HEK293T (cell line): ENCODE data around the gene SLC11A1.

Source experiments
- CTCF ChIA-PET: fragments of 350-600 bp; formaldehyde crosslinking; extraction: SDS; loops from one replicate; lab custom pipeline; 2021; ENCODE audit warnings: antibody characterized with exemption, inconsistent platforms; lab: Yijun Ruan, JAX
- POLR2A ChIA-PET: fragments of 350-600 bp; formaldehyde crosslinking; extraction: SDS; loops from one replicate; lab custom pipeline; 2020; ENCODE audit warnings: antibody characterized with exemption, inconsistent platforms; lab: Yijun Ruan, JAX
- DNase-seq: peaks from one replicate; pipeline ENCODE4 v3.0.0; 2012; ENCODE audit warnings: mixed read lengths; ENCODE audit errors: extremely low spot score
- ARNT ChIP-seq: fragments of 450-650 bp; IDR thresholded peaks from 2 replicates; pipeline ENCODE4 v1.6.1; 2017; ENCODE audit warnings: mild to moderate bottlenecking
- BHLHE40 ChIP-seq: fragments of 450-650 bp; IDR thresholded peaks from 2 replicates; pipeline ENCODE4 v1.6.1; 2016; ENCODE audit warnings: mild to moderate bottlenecking, moderate library complexity, borderline replicate concordance
- CTBP1 ChIP-seq: fragments of 450-650 bp; IDR thresholded peaks from 2 replicates; pipeline ENCODE4 v1.6.1; 2016; ENCODE audit warnings: borderline replicate concordance
- ELF4 ChIP-seq: fragments of 450-650 bp; IDR thresholded peaks from 2 replicates; pipeline ENCODE4 v1.6.1; 2017; ENCODE audit warnings: antibody characterized with exemption
- FOXA1 ChIP-seq: fragments of 450-650 bp; IDR thresholded peaks from 2 replicates; pipeline ENCODE4 v1.6.1; 2016; ENCODE audit warnings: mild to moderate bottlenecking
- FOXK2 ChIP-seq: fragments of 450-650 bp; IDR thresholded peaks from 2 replicates; pipeline ENCODE4 v1.6.1; 2016; ENCODE audit warnings: mild to moderate bottlenecking
- FOXM1 ChIP-seq: fragments of 450-650 bp; IDR thresholded peaks from 2 replicates; pipeline ENCODE4 v1.6.1; 2017; ENCODE audit warnings: mild to moderate bottlenecking, borderline replicate concordance
- HDGF ChIP-seq: fragments of 450-650 bp; IDR thresholded peaks from 2 replicates; pipeline ENCODE4 v1.6.1; 2017; ENCODE audit warnings: antibody characterized with exemption, borderline replicate concordance
- L3MBTL2 ChIP-seq: fragments of 450-650 bp; conservative IDR thresholded peaks from 2 replicates; pipeline ENCODE4 v1.6.1; 2016; ENCODE audit warnings: mild to moderate bottlenecking
- LEF1 ChIP-seq: fragments of 450-650 bp; IDR thresholded peaks from 2 replicates; pipeline ENCODE4 v1.6.1; 2017; ENCODE audit warnings: mild to moderate bottlenecking, borderline replicate concordance
- NFRKB ChIP-seq: fragments of 450-650 bp; IDR thresholded peaks from 2 replicates; pipeline ENCODE4 v1.6.1; 2016; ENCODE audit warnings: mild to moderate bottlenecking, moderate library complexity
- SP1 ChIP-seq: fragments of 450-650 bp; IDR thresholded peaks from 2 replicates; pipeline ENCODE4 v1.6.1; 2017
- SUZ12 ChIP-seq: fragments of 450-650 bp; IDR thresholded peaks from 2 replicates; pipeline ENCODE4 v1.6.1; 2016; ENCODE audit warnings: mild to moderate bottlenecking
- TARDBP ChIP-seq: fragments of 450-650 bp; IDR thresholded peaks from 2 replicates; pipeline ENCODE4 v1.6.1; 2016
- ZNF384 ChIP-seq: fragments of 450-650 bp; IDR thresholded peaks from 2 replicates; pipeline ENCODE4 v1.6.1; 2016
- TF ChIP-seq, protein P1 (sequence below): fragments of 450-650 bp; IDR thresholded peaks from 2 replicates; pipeline ENCODE4 v1.6.1; 2016

SLC11A1 gene

DNA sequence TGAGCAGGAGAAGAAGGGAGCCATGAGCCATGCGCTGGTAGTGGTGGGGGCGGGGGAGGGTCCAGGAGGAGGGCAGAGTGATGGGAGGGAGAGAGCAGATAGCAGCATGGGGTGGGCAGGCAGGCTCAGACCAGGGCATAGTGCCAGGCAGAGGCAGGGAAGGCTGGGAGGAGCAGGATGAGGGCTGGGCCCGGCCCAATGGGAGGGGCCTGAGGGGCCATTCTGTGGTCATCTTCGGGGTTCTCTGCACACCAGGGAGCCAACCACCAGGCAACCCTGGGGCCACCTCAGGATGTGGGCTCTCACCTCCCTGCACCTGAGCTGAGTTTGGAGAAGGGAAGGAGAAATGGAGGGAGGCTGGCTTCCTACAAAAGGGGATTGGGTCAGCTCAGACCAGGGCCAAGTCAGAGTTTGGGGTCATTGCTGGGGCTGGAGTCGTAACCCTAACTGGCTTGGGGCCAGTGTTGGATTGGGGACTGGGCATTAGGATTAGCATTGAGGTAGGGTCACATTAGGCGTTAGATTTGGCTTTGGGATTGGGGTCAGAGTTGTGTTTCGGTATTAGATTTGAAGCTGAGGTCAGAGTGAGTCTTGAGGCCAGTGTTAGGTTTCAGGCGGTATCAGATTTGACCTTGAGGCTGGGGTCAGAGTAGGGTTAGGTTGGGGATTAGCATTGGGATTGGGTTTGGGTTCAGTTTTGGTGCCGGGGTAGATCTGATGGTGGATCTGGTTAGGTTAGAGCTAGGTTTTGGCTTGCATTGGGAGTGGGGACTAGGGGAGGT is 48.0 kb downstream of the SLC11A1 start:
- TF ChIP-seq, protein P1, sequence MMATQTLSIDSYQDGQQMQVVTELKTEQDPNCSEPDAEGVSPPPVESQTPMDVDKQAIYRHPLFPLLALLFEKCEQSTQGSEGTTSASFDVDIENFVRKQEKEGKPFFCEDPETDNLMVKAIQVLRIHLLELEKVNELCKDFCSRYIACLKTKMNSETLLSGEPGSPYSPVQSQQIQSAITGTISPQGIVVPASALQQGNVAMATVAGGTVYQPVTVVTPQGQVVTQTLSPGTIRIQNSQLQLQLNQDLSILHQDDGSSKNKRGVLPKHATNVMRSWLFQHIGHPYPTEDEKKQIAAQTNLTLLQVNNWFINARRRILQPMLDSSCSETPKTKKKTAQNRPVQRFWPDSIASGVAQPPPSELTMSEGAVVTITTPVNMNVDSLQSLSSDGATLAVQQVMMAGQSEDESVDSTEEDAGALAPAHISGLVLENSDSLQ, result no peak
- TF ChIP-seq FOXK2 (no peak), BHLHE40 (no peak), CTBP1 (no peak), SP1 (no peak), FOXM1 (no peak), FOXA1 (no peak), ARNT (no peak), NFRKB (no peak), ZNF384 (no peak), ELF4 (no peak), SUZ12 (no peak), L3MBTL2 (no peak), TARDBP (no peak), HDGF (no peak), LEF1 (no peak)
- ChIA-PET POLR2A (no interaction called here), CTCF (interaction anchor here (1.3 kb wide), 1 partner anchor 36 kb away, joined by 4 read pairs; no protein-coding TSS in a partner anchor)
- no peak for DNase-seq

DNA sequence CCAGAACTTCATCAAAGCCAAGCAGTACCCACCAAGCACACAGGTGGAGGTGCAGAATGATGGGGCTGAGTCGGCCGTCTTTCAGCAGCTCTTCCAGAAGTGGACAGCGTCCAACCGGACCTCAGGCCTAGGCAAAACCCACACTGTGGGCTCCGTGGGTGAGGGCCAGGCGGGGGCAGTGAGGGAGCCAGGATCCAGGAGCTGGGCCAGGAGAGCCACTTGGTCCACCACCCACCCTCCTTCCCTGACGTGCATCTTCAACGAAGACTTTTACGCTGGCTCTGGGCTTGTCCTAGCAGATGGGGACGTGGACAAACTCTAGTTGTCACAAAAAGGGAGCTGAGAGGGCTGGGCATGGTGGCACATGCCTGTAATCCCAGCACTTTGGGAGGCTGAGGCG is 48.6 kb downstream of the SLC11A1 start:
- ChIA-PET POLR2A (no interaction called here), CTCF (interaction anchor here (1.3 kb wide), 1 partner anchor 35 kb away, joined by 4 read pairs; no protein-coding TSS in a partner anchor)
- TF ChIP-seq SP1 (no peak), FOXM1 (no peak), LEF1 (no peak), FOXA1 (no peak), ELF4 (no peak), L3MBTL2 (no peak), ARNT (no peak), FOXK2 (no peak), HDGF (no peak), TARDBP (no peak)
- DNase-seq, result no peak

DNA sequence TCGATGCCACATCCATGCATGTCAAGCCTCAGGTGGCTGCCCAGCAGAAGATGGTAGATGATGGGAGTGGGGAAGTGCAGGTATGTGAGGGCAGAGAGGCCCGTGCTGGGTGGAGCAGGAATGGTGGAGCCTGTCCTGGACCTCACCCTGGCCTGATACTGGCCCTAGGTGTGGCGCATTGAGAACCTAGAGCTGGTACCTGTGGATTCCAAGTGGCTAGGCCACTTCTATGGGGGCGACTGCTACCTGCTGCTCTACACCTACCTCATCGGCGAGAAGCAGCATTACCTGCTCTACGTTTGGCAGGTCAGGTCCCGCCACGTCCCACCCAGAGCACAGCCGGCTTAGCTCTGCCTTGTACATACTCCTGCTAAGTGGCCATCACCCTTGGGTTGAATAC is 49.8 kb downstream of the SLC11A1 start:
- no peak for TF ChIP-seq FOXA1
- no peak for TF ChIP-seq TARDBP
- TF ChIP-seq SUZ12, result no peak
- TF ChIP-seq, protein P1, result no peak
- TF ChIP-seq ZNF384, result no peak
- TF ChIP-seq CTBP1, result no peak
- TF ChIP-seq LEF1, result no peak
- TF ChIP-seq NFRKB, result no peak
- TF ChIP-seq SP1, result no peak
- no peak for TF ChIP-seq HDGF
- no peak for TF ChIP-seq L3MBTL2
- TF ChIP-seq ARNT, result no peak
- TF ChIP-seq FOXM1, result no peak
- TF ChIP-seq FOXK2, result no peak
- TF ChIP-seq BHLHE40, result no peak
- no peak for TF ChIP-seq ELF4
- ChIA-PET POLR2A (no interaction called here), CTCF (interaction anchor here (1.3 kb wide), 1 partner anchor 34 kb away, joined by 4 read pairs; no protein-coding TSS in a partner anchor)
- DNase-seq, result no peak

DNA sequence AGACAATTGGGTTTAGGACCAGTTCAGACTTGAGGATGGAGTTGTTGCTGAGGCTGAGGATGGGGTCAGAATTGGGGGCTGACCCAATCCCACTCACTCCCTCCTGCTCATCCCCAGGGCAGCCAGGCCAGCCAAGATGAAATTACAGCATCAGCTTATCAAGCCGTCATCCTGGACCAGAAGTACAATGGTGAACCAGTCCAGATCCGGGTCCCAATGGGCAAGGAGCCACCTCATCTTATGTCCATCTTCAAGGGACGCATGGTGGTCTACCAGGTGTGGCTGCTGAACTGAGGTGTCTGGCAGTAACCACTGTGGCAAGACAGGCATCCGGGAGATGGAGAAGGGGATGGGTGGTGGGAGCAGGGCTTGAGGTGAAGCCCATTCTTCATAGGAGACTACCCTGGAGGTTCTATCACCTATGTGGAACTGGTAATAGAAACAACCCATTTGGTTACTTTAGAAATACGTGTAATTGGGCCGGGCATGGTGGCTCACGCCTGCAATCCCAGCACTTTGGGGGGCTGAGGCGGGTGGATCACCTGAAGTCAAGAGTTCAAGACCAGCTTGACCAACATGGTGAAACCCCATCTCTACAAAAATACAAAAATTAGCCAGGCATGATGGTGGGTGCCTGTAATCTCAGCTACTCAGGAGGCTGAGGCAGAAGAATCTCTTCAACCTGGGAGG is 50.7 kb downstream of the SLC11A1 start:
- no peak for DNase-seq
- POLR2A ChIA-PET, result no interaction called here
- CTCF ChIA-PET, result no interaction called here
- TF ChIP-seq FOXK2 (no peak), FOXM1 (no peak), FOXA1 (no peak), L3MBTL2 (no peak), BHLHE40 (no peak), SUZ12 (no peak), CTBP1 (no peak), SP1 (no peak), HDGF (no peak), ARNT (no peak)

DNA sequence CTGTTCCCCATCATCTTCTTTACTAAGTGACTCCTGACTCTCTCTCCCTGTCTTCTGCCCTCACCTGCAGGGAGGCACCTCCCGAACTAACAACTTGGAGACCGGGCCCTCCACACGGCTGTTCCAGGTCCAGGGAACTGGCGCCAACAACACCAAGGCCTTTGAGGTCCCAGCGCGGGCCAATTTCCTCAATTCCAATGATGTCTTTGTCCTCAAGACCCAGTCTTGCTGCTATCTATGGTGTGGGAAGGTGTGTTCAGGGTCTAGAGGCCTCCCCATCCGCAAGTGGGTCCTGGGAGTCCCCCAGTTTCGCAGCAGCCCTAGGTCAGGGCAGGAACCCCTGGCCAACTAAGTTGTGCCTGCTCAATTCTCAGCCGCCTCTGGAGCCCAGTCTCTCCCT is 52.4 kb downstream of the SLC11A1 start:
- POLR2A ChIA-PET, result no interaction called here
- CTCF ChIA-PET, result no interaction called here
- no peak for DNase-seq
- TF ChIP-seq FOXA1 (no peak), NFRKB (no peak), SUZ12 (no peak), ZNF384 (no peak), SP1 (no peak), ELF4 (no peak), CTBP1 (no peak), L3MBTL2 (no peak), FOXM1 (no peak), TARDBP (no peak), BHLHE40 (no peak), HDGF (no peak)
